Stimulated activated CD4-positive, alpha-beta T cell treated with anti-CD3 and anti-CD28 coated beads, Interleukin-4, amount 100 ng/mL, for 1 hour (primary cell): Measurements from ENCODE around the gene RBM23.
"Not testable (repeated sequence)": the region's sequence is repeated elsewhere in the genome, so short reads cannot be mapped to it uniquely, and the experiment has no call there.

ENCODE experiments used
- DNase-seq: peaks from one replicate; pipeline ENCODE4 v3.0.0-alpha.2; 2020

Gene RBM23

GRCh38 chr14:22915886-22916521 lies 2.9 kb downstream of the RBM23 start:
- DNase-seq: no peak

DNA sequence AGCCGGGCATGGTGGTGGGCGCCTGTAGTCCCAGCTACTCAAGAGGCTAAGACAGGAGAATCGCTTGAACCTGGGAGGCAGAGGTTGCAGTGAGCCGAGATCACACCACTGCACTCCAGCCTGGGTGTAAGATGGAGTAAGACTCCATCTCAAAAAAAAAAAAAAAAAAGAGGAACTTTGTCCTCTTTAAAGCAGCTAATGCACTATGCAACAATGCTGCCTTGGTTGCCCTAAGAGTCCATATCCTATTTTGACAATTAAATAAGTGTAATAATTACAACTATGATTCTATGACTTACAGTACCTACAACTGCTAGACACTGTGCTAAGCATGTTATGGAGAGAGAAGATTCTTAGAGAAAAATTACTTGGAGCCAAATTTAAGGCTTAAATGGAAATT lies 4.1 kb downstream of the RBM23 start:
- DNase-seq: not testable (repeated sequence)

DNA sequence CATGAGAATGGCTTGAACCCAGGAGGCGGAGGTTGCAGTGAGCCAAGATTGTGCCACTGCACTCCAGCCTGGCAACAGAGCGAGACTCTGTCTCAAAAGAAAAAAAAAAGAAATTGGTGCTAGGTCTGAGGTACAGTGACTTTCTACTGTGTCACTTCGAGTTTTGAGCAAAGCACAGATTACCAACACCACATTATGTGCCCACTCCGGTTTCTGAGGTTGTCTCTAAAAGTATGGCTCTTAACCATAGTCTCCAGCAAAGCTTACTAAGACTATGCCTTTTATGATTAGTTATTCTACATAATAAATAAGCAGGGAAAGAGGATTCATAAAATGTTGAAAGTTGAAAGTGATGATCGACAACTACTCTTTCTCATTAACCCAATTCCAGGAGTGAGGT lies 8.0 kb downstream of the RBM23 start:
- no peak for DNase-seq

DNA sequence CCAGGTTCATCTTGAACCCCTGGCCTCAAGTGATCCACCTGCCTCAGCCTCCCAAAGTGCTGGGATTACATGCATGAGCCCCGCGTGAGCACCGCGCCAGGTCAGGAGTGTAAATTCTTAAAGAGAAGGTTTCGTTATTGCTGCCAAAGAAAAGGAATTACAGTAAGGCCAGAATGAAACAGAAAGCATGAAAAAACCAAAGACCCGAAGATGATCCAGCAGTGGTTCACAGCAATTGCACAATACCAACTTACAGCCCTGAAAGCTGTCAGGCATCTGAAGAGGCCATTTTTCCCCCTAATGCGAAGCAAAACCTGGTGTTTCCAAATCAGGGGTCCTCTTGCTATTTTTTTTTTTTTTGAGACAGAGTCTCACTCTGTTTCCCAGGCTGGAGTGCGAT lies 10.3 kb downstream of the RBM23 start:
- DNase-seq: no peak

GRCh38 chr14:22907429-22907828 lies 11.5 kb downstream of the RBM23 start:
- DNase-seq: no peak

DNA sequence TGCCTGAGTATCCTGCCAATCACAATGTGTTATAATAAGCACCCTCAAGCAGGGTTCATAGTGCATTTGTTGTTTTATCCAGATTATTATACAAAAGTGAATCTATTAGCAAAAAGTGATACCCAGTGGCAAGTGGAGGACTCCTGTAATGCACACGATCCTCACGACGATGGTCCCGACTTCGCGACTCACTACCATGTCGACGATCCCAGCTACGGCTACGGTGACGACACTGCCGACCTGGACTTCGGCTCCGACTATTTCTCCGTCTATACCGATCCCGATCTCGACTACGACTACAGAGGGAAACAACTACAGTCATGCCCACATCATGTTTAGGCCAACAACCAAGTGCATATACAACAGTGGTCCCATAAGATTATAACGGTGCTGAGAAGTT lies 12.9 kb downstream of the RBM23 start:
- no peak for DNase-seq

DNA sequence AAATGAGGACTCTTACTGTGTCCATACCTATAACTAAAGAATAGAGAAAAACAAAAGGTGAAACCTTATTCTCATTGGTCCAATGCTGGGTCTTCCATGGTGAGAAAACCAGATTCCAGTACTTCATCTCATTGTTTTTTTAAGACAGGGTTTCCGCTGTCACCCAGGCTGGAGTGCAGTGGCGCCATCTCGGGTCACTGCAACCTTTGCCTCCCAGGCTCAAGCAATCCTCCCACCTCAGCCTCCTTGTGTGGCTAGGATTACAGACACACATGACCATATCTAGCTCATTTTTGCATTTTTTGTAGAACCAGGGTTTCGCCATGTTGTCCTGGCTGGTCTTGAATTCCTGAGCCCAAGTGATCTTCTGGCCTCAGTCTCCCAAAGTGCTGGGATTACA lies 13.3 kb downstream of the RBM23 start:
- no peak for DNase-seq

- DNase-seq: no peak
These were observed 15.2 kb downstream of the RBM23 start for GRCh38 chr14:22903742-22904087.

GRCh38 chr14:22901799-22902198 lies 17.1 kb downstream of the RBM23 start:
- no peak for DNase-seq

GRCh38 chr14:22900081-22900799 lies 18.7 kb downstream of the RBM23 start:
- no peak for DNase-seq

- DNase-seq: no peak
These were observed 20.5 kb downstream of the RBM23 start for GRCh38 chr14:22898302-22899090.

GRCh38 chr14:22897357-22897756 lies 21.6 kb downstream of the RBM23 start:
- DNase-seq: no peak

DNA sequence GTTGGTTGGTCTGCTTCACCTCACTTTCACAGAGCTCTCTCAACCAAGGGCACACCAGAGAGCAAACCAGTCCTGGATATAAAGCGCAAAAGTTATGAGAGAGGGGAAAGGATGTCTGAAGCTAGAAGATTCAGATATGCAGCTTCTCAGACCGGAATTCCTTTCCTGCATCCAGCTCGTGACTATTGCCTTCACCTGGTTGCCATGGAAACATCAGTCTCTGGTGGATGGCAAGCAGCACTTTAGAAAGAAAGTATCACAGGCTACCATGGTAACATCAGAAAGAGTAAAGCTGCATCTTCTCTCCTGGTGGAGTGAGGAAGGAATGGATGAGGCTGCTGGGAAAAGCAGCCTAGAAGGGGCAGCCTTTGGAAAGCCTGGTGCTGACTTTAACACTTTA lies 22.2 kb downstream of the RBM23 start:
- DNase-seq: no peak

- no peak for DNase-seq
These were observed 22.6 kb downstream of the RBM23 start for GRCh38 chr14:22896356-22896755.

- no peak for DNase-seq
These were observed 23.5 kb downstream of the RBM23 start for GRCh38 chr14:22895402-22895801.

GRCh38 chr14:22893706-22894105 lies 25.2 kb downstream of the RBM23 start:
- no peak for DNase-seq

DNA sequence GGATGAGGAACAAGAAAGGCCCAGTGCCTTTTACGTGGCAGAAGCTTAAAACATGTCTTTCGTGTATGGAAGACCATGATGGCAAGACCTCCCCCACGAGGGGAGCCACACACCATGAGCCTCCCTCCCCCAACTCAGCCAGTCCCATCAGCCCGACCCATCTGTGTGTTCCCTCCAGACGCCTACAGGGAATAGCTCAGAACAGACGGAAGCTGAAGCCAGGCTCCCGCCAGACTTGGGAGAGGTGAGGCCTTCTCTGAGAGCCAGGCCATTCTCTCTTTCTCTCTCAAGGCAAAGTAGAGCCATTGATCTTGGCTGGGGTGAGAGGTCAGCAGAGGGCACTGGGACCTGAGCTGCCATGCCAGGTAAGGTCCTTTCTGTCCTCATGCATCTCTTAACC lies 26.5 kb downstream of the RBM23 start:
- DNase-seq: no peak

DNA sequence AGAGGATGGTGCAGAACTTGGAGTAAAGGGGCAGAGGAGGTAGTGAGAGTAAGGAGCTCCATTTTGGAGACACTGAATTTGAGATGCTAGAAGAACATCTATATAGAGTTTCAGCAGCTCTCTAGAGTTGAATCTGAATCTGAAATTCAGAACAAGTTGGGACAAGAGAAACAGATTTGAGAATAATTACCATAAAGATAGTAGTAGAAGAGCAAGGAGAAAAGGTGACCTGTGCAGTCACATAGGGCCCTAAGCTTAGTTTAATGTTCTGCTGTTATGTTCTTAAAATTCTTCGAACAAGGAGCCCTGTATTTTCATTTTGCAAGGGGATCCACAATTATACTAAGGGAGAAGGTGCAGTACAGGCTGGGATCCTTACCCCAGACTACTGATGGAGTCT lies 28.5 kb downstream of the RBM23 start:
- no peak for DNase-seq

DNA sequence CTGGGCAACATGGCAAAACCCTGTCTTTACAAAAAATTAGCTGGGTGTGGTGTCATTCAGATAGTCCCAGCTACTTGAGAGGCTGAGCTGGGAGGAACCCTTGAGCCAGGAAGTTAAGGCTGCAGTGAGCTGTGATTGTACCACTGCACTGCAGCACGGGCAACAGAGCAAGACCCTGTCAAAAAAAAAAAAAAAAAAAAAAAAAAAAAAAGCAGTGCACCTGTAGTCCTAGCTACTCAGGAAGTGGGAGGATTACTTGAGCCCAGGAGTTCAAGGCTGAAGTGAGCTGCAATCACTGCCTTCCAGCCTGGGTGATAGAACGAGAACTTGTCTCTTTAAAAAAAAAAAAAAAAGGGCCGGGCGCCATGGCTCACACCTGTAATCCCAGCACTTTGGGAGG lies 30.3 kb downstream of the RBM23 start:
- no peak for DNase-seq

- DNase-seq: peak; percentile 76
These were observed 31.0 kb downstream of the RBM23 start for GRCh38 chr14:22887990-22888378.

- DNase-seq: peak; percentile 18
These were observed 31.5 kb downstream of the RBM23 start for GRCh38 chr14:22887260-22887989.

- DNase-seq: peak; percentile 71
These were observed 32.3 kb downstream of the RBM23 start for GRCh38 chr14:22886500-22887259.

- DNase-seq: no peak
These were observed 33.0 kb downstream of the RBM23 start for GRCh38 chr14:22885975-22886374.
